Thymus (tissue), 2 donors: ENCODE results near the gene FOXN1. TPM values are rescaled to one million over a fixed set of nuclear protein-coding genes. Genes with fewer than 3 reads are reported as not detected.

Source experiments
- polyA plus RNA-seq: library from polyadenylated mRNA; stranded (reverse); fragments of 200-250 nt; gene quantifications from one replicate; pipeline ENCODE4 v1.2.3, GENCODE V29; 2013
- total RNA-seq: library from RNA; stranded (reverse); fragments of 120-200 nt; gene quantifications from one replicate; pipeline ENCODE4 v1.2.4, GENCODE V29; 2013
- donor health status: healthy.

FOXN1 gene
- total and polyA plus RNA-seq, 2 donors = 5.4 to 6.5 TPM

Other genes with a start within 250 kb of the FOXN1 start
- gene TMEM97, start 187.1 kb upstream of the FOXN1 start, total RNA-seq = 17.2 TPM
- 3.3 TPM for gene TMEM97, start 187.1 kb upstream of the FOXN1 start, polyA plus RNA-seq
- 44.6 TPM for gene IFT20, start 170.9 kb upstream of the FOXN1 start, total RNA-seq
- 82.5 TPM for gene IFT20, start 170.9 kb upstream of the FOXN1 start, polyA plus RNA-seq
- 11.3 TPM for gene TNFAIP1, start 170.6 kb upstream of the FOXN1 start, total RNA-seq
- 19.4 TPM for gene TNFAIP1, start 170.6 kb upstream of the FOXN1 start, polyA plus RNA-seq
- 52.5 TPM for gene POLDIP2, start 148.8 kb upstream of the FOXN1 start, total RNA-seq
- 37.6 TPM for gene POLDIP2, start 148.8 kb upstream of the FOXN1 start, polyA plus RNA-seq
- not detected for gene SEBOX, start 141.1 kb upstream of the FOXN1 start, total RNA-seq
- gene SEBOX, start 141.1 kb upstream of the FOXN1 start, polyA plus RNA-seq = not detected
- 0.09 TPM for gene VTN, start 136.0 kb upstream of the FOXN1 start, total RNA-seq
- gene VTN, start 136.0 kb upstream of the FOXN1 start, polyA plus RNA-seq = 0.59 TPM
- gene SARM1, start 134.7 kb upstream of the FOXN1 start, total RNA-seq = 1.2 TPM
- 5.4 TPM for gene SARM1, start 134.7 kb upstream of the FOXN1 start, polyA plus RNA-seq
- 13.1 TPM for gene SLC46A1, start 100.1 kb upstream of the FOXN1 start, total RNA-seq
- gene SLC46A1, start 100.1 kb upstream of the FOXN1 start, polyA plus RNA-seq = 10.5 TPM
- not detected for gene SLC13A2, start 32.7 kb upstream of the FOXN1 start, total RNA-seq
- gene SLC13A2, start 32.7 kb upstream of the FOXN1 start, polyA plus RNA-seq = 0.09 TPM
- gene UNC119, start 46.3 kb downstream of the FOXN1 start, total RNA-seq = 30.4 TPM
- 30.6 TPM for gene UNC119, start 46.3 kb downstream of the FOXN1 start, polyA plus RNA-seq
- gene PIGS, start 65.2 kb downstream of the FOXN1 start, total RNA-seq = 25.5 TPM
- gene PIGS, start 65.2 kb downstream of the FOXN1 start, polyA plus RNA-seq = 19.6 TPM
- 18.2 TPM for gene ALDOC, start 70.5 kb downstream of the FOXN1 start, total RNA-seq
- 10.6 TPM for gene ALDOC, start 70.5 kb downstream of the FOXN1 start, polyA plus RNA-seq
- 46.0 TPM for gene SPAG5, start 92.7 kb downstream of the FOXN1 start, total RNA-seq
- 19.4 TPM for gene SPAG5, start 92.7 kb downstream of the FOXN1 start, polyA plus RNA-seq
- 2.6 TPM for gene RSKR, start 107.8 kb downstream of the FOXN1 start, total RNA-seq
- gene RSKR, start 107.8 kb downstream of the FOXN1 start, polyA plus RNA-seq = 6.4 TPM
- 49.8 TPM for gene BLTP2, start 138.8 kb downstream of the FOXN1 start, total RNA-seq
- gene BLTP2, start 138.8 kb downstream of the FOXN1 start, polyA plus RNA-seq = 18.6 TPM
- gene SDF2, start 155.6 kb downstream of the FOXN1 start, total RNA-seq = 47.2 TPM
- 40.8 TPM for gene SDF2, start 155.6 kb downstream of the FOXN1 start, polyA plus RNA-seq
- gene SUPT6H, start 155.9 kb downstream of the FOXN1 start, total RNA-seq = 21.2 TPM
- gene SUPT6H, start 155.9 kb downstream of the FOXN1 start, polyA plus RNA-seq = 27.0 TPM
- 1.0 TPM for gene PROCA1, start 205.5 kb downstream of the FOXN1 start, total RNA-seq
- 11.3 TPM for gene PROCA1, start 205.5 kb downstream of the FOXN1 start, polyA plus RNA-seq
- 26.6 TPM for gene RAB34, start 211.5 kb downstream of the FOXN1 start, total RNA-seq
- gene RAB34, start 211.5 kb downstream of the FOXN1 start, polyA plus RNA-seq = 81.9 TPM
- 1,968 TPM for gene RPL23A, start 213.6 kb downstream of the FOXN1 start, total RNA-seq
- gene RPL23A, start 213.6 kb downstream of the FOXN1 start, polyA plus RNA-seq = 1,777 TPM
- gene TLCD1, start 219.9 kb downstream of the FOXN1 start, total RNA-seq = 7.7 TPM
- gene TLCD1, start 219.9 kb downstream of the FOXN1 start, polyA plus RNA-seq = 9.2 TPM
- 2.2 TPM for gene NEK8, start 222.4 kb downstream of the FOXN1 start, total RNA-seq
- gene NEK8, start 222.4 kb downstream of the FOXN1 start, polyA plus RNA-seq = 5.1 TPM
- 21.2 TPM for gene TRAF4, start 237.7 kb downstream of the FOXN1 start, total RNA-seq
- gene TRAF4, start 237.7 kb downstream of the FOXN1 start, polyA plus RNA-seq = 29.3 TPM